HG03196 (cell line): Measurements from ENCODE around the gene METTL23.
"Not testable (repeated sequence)": the region's sequence is repeated elsewhere in the genome, so short reads cannot be mapped to it uniquely, and the experiment has no call there.

Experiments
- ATAC-seq: cut with Tn5 transposase; IDR thresholded peaks from one replicate; pipeline ENCODE4 v1.9.1; 2021; ENCODE audit not compliant: unreplicated experiment

Gene METTL23

DNA sequence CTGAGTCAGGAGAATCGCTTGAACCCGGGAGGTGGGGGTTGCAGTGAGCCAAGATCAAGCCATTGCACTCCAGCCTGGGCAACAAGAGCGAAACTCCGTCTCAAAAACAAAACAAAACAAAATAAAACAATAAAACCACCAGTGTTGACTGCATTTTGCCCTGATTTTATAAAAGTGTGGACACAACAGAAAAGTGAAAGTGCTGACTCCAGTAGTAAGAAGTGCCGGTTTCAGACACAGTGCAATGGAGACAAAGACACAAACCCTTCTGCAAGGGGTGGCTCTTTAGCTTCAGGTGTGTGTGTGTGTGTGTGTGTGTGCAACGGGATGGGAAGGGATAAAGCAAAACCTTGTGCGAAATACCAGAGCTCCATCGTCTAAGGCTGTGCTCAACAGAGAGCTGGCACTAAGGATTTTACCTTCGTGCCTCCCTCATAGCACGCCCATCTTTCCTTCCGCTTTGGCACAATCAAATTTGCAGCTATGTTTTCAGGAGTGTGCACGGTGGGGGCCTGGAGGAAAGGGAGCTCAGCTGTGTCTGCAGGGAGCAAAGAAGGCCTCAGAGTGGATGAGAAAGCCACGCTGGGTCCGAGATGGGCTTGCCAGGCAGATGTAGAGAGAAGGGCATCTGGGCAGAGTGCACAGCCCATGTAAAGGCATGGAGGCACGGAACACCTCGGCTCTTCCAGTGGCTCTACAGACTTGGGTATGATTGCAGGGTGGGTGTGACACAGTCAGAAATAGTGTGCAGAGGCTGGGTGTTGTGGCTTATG lies 31.4 kb upstream of the METTL23 start:
- ATAC-seq: no peak

DNA sequence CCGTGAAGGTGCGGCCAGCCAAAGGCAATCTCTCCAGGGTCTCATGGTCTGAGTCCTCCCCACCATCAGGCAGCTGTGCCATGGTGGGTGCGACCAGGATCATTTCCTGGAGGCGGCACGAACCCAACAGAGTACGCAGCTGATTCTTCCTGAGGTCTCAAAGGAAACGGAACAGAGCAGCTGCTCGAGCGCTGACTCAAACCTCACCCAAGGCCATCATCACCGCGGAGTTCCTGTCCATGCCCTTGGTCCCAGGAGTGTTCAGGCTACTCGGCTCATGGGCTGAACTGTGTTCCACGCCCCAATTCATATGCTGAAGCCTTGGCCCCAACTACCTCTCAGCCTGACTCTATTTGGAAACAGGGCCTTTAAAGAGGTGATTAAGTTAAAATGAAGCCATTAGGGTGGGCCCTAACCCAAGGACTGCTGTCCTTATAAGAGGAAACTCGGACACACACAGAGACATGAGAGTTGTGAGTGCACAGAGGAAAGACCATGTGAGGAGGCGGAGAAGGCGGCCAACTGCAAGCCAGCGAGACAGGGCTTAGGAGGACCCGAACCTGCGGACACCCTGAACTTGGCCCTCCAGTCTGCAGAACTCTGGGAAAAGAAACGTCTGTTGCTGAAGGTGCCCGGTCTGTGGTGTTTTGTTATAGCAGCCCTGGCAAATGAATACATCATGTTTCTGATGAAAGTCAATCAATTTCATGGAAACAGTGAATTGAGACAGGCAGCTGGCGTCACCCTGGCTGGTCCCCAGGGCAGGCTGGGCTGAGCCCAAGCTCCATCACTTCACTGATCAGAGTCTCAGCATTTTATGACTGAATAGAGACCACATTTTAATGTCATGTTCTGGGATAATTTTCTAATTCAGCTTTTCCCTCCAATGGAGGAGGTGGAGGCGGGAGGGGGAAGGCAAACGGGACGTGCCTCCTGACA lies 29.6 kb upstream of the METTL23 start:
- peak; percentile 70 for ATAC-seq

DNA sequence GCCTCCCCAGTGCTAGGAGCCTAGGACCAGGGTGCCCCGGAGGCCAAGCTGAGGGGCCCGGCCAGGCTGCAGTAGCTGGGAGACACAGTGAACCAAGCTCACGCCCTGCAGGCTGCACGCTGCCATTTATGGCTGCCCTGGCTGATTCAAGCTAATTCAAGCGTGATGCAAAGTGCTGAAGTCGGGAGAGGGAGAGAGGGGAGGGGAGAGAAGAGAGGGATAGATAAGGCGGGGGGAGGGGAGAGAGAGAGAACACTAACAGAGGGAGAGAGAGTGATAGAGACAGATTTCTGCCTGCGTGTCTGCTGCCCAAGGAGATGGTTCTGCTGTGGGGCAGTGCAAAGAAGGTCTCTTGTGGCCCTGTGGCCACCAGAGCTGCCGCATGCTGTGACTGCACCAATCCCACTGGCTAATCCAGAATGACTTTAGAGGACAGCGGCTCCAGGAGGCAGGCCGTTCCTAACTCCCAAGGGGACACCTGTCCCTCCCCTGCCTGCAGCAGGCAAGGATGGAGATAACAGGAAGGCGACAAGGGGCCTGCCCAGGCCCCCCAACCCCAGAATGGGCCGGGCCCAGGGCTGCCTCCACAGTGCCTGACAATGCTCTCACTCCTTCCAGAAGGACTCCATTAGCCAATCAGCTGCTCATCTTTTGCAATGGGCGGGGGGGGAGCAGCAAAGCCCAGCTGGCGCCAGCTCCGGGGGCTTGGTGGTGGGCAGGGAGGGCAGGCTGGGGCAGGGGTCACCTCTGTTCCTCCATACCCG lies 28.8 kb upstream of the METTL23 start:
- no peak for ATAC-seq

DNA sequence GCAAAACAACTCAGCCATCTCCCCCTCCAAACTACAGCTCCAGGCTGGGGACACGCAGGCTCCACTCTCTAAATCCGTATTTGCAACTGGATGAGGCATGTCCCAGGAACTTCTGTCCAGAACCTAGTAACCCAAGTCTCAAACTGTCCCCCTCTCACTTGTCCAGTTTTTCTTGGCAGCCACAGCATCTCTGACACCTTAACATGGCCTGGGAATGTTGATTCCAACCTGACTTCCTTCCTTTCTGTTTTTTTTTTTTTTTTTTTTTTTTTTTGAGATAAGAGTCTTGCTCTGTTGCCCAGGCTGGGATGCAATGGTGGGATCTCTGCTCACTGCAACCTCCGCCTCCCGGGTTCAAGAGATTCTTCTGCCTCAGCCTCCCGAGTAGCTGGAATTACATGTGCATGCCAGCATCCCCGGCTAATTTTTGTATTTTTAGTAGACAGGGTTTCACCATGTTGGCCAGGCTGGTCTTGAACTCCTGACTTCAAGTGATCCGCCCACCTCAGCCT lies 28.1 kb upstream of the METTL23 start:
- ATAC-seq: not testable (repeated sequence)

DNA sequence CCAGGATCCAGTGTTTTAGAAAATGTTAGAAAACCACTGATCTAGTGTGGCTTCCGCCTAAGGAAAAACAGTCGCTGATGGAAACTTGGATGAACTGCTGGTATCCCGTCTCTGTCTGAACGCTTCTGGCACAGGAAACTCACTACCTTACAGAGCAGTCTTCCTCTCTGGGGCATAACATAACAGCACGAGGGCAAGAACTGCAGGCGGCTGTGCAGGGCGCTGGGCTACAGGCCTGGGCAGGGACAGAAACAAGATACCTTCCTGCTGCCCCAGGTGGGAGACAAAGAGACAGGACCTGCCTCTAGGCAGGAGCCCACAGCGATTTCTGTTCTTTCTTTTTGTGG lies 26.4 kb upstream of the METTL23 start:
- no peak for ATAC-seq

DNA sequence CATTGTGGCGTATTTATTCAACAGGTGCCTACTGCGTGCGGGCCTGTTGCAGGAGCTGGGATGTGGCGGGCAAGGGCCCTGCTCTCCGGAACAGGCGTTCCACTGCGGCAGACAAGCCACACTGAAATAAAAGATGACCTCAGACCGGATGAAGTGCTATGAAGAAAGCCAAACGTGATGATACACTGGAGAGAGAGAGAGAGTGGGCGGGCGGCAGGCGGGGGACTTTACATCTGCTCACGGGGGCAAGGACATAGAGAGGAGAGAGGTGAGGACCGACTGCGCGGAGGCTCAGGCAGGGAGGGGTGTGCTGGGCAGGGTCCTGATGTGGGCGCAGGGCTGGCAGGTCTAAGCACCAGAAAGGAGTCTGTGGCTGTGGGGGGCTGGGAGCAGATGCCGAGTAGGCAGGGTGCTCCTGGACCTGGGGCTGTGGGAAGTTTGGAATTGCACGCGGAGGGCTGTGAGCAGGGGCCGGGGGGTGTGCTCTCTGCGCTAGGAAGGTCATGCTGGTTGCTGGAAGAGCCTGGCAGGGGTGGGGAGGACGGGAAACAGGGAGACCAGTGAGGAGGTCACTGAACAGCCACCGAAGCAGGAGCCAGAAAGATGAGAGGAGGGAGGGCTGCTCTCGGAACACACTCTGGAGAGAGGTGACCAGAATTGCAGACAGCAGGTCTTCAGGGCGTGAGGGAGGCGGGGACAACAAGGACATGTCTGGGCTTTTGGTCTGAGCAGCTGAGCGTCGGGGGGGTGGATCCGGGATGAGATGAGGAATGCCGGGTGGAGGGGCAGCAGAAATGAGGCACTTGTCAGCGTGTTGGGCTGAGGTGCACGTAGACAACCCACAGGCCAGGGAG lies 25.8 kb upstream of the METTL23 start:
- no peak for ATAC-seq

DNA sequence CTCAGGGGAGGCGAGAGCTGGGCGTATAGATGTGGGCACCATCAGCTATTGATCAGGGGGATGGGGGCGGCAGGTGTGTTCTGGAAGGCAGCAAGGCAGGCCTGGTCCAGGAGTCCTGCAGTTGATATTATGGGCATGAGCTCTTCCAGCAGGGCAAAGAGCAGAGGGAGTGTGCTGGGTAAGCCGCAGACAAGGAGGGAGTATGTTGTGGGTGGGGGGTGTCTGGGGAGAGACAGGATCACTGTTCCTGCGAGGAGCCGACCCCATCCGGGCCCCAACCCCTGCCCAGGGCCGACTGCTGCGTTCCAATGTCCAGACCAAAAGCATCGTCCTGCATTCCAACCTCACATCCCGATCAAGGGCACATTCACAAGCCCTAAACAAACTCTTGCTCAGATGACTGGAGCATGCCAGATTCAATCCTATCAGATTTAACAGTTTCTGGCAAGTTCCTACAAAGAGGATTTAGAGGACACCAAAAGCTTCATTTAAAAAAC lies 25.1 kb upstream of the METTL23 start:
- no peak for ATAC-seq

DNA sequence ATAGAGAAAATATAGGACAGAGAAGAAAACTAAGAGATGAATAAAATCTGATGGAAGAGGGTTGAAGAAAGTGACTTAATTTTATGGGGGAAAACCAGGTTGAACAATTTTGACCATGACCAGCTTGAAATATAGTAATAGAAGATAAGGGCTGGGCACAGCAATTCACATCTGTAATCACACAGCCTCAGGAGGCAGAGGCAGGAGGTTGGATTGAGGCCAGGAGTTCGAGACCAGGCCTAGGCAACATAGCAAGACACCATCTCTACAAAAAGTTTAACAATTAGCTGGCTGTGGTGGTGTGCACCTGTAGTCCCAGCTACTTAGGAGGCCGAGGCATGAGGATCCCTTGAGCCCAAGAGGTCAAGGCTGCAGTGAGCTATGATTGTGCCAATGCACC lies 24.6 kb upstream of the METTL23 start:
- no peak for ATAC-seq

DNA sequence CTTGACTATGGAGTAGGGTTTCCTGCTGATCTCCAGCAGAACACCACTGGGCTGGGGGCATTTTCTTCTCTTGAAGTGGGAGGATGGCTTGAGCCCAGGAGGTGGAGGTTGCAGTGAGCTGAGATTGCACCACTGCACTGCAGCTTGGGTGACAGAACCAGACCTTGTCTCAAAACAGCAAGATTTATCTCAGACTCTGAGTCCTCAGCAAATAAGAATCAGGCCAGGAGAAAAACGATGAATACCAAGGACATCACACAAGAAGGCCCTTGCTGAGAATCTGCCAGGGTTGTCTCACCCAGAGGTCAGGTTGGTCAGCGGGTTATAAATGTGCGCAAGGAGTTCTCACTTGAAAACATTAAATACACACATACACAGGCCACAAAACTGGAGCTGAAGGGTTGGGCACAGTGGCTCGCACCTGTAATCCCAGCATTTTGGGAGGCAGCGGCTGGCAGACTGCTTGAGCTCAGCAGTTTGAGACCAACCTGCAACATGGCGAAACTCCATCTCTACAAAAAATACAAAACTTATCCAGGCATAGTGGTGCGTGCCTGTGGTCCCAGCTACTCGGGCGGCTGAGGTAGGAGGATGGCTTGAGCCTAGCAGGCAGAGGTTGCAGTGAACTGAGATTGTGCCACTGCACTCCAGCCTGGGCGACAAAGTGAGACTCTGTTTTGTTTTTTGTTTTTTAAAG lies 23.6 kb upstream of the METTL23 start:
- no peak for ATAC-seq

DNA sequence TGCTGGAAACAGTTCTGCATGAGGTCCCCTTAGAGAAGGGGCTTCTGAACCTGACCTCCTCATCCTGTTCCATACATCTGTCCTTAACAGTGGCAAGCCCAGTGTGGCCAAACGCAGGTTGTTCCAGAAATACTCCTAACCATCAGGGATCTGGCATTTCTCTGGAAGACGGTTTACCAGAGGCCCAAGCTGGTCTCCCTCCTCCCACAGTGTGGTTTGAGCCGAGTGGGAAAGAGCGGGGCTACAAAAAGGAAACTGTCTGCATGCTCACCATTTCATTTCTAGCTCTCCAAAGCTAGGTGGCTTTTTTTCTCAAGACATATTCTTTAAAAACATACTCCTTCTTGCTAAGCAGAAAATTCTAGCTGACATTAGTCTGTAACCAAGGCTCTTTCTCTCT lies 21.8 kb upstream of the METTL23 start:
- ATAC-seq: no peak

DNA sequence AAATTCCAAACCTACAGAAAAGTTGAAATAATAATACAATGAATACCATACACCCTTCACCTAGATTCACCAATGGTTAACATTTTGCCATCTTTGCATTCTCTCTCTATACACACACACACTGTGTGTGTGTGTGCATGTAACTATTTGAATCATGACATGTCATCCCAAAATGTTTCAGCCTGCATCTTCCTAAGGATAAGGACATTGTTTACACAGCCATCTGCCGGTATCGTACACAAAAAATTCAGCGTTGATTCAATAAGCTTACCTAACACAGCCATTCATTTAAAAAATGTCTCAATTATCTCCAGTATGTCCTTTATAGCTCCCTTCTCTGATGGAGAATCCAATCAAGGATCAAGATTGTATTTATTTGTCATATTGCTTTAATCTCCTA lies 19.8 kb upstream of the METTL23 start:
- no peak for ATAC-seq

DNA sequence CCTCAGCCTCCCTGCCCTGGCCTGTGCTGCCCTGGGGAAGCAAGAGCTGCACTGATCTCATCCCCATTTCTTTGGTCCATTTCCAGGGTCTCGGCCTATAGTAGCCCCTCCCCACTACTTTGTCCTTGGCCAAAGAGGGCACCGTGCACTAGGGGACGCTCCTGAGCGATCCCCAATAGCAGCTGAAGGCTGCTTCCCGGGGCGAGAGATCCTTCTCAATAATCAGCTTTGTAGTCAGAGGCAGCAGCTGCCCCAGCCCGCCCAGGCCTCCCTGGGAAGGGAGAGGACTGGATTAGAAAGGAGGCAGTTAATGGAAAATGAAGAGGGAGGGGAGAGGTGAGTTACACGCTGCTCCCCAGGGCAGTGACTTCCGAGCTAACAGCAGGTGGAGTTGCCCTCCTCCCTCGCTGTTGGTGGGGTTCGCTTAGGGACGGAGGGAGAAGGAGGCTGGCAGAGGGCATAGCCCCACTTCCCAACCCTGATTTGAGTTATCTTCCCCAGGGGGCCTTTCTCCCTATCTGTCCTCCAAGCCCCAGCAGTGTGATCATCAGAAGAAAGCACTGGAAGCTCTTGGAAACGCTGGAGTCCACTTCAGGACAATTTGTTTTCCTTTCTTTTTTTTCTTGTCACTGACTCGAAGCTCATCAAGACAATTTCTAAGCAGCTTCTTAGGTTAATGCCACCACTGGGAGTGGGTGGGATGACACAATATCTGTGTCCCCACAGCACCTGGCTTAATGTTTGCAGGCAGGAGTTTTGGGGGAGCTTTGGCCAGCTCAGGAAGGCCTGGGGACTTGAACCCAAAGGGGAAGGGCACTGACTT lies 18.4 kb upstream of the METTL23 start:
- ATAC-seq: no peak

DNA sequence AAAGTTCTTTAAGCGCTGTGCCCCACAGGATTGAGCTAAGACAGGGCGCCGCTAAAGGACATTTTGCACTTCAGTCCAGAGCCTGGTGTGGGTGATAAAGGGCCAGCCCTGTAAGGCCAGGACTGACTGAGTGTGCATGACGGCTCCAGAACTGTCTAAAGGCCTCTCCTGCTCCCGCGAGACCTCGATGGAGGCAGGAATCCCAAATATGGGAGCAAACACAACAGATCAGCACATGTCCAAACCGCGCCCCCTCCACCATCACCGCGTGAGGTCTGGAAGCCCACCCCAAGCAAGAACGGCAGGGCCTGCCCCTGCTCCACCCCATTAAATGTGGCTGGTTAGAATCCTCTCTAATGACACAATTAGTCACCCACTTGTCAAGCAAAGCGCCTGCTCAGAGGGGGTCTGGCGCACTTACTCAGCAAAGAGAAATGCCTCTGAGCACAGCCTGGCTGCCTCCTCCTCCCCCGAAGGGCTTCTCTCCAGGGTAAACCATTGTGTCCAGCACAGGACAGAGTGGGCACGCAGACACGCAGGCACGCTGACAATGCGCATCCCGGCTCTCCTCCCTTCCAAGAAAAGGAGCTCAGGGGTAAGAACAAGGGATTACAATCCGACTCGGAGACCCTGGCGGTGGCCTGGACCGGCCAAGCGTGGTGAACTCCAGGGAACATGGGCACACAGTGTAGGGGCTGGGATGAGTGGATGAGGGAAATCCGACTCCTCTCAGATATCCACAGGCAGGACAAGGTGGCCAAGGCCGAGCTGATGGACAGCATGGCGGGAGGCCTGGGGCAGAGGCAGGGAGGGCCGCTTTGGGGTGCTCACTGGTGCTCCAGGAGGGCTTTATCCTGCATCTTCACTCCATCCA lies 17.3 kb upstream of the METTL23 start:
- ATAC-seq: no peak

DNA sequence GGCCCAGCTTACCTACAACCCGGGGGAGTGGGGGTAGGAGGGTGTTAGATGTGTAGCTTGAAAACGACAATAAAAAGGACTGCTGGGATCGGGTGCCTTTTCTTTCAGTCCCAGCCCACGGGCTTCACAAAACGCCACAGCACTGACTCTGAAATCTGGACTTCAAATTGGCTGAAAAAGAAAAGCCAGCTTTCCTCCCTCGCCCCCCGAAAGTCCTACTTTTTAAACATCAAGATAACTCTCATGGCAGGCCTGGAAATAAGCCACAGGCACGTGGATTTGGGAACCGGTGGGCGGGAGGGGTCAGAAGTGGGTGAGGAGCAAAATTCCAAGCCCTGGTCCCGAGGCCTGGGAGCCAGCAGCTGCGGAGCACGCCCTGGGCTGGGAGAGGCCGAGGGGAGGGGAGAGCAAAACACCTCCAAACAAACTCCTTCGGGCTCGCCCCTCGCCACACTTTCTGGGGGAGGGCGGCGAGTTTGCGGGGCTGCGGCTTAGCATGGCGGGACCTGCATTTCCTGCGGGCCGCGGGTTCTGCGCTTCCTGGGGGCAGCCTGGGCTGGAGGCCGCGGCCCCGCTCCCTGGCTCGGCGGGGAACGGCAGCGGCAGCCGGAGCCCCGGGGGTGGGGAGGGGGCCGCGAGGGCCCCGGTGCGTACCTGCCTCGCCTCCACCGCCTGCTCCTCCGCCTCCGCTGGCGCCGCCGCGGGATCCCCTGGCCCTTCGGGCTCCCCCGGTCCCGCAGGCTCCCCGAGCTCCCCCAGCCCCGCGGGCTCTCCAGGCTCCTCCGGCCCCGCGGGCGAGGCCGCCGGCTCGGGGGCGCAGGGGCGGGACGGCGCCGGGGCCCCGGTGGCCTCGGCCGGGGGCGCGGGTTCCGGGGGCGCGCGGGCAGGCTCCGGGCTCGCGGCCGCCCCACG lies 16.4 kb upstream of the METTL23 start:
- ATAC-seq: not testable (repeated sequence)

DNA sequence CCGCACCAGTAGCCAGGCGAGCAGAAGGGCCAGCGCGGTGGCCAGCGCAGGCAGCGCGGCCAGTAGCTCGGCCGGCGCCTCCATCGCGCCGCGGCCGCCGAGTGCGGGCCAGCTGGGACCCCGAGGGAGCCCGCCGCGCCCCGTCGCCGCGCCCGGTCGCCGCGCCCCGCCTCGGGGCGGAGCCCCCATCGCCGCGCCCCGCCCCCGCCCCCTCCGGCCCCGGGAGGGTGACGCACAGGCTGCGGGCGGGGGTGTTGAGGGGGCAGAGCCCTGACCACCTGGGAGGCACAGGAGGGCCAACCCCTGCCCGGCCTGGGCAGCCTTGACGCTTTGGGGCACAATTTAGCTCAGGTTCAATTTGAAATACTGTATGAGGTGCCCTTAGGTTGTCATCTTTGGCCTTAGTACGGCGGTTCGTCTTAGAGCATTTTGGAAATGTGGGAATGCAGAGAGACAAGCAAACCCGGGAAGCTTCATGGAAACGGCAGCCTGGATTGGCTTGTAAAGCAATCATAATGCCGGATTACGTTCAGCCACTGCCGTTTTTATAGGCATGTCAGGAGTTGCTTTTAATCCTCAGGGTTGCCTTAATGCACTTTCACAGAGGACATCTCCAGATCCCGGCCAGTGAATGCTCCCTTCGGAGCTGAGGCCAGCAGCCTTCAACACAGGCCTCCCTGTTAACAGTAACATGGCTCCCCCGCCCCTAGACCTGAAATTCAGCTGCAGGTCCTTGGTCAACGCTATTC lies 15.6 kb upstream of the METTL23 start, which contains the start of gene MXRA7:
Gene MXRA7 (minus strand): TSS at position 103 of the 749 bp plus-strand sequence. CDS start 19 bp downstream, at position 84.
- no peak for ATAC-seq

DNA sequence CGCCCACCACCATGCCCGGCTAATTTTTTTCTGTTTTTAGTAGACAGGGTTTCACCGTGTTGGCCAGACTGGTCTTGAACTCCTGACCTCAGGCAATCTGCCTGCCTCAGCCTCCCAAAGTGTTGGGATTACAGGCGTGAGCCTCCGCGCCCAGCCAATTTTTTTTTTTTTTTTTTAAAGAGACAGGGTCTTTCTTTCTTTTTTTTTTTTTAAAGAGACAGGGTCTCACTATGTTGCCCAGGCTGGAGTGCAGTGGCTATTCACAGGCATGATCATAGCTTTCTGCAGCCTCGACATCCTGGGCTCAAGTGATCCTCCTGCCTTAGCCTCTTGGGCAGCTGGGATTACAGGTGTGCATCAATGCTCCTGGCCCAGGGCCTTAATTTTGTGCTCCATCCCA lies 14.3 kb upstream of the METTL23 start:
- not testable (repeated sequence) for ATAC-seq
